Stimulated activated CD4-positive, alpha-beta T cell treated with anti-CD3 and anti-CD28 coated beads, Interleukin-1b, Interleukin-23, amount 100 ng/mL, for 24 hours (primary cell): ENCODE measurements around the gene LRRFIP1.

Source experiments
- DNase-seq, 4 experiments: peaks; one replicate each; pipeline ENCODE4 v3.0.0-alpha.2; 2020; ENCODE audit warnings: low read depth in 4 of 4, low spot score in 1 of 4

LRRFIP1 gene

GRCh38 chr2:237616734-237617586, 10.4 kb upstream of the LRRFIP1 start:
- no peak for DNase-seq

- DNase-seq: no peak
Measured at GRCh38 chr2:237617587-237617982, 9.8 kb upstream of the LRRFIP1 start.

- DNase-seq: no peak
Measured at GRCh38 chr2:237618449-237618848, 8.9 kb upstream of the LRRFIP1 start.

GRCh38 chr2:237623428-237624403, 3.7 kb upstream of the LRRFIP1 start:
- no peak for DNase-seq

- no peak for DNase-seq
Measured at GRCh38 chr2:237624565-237624964, 2.8 kb upstream of the LRRFIP1 start.

- no peak for DNase-seq
Measured at GRCh38 chr2:237625216-237625705, 2.1 kb upstream of the LRRFIP1 start.

- no peak for DNase-seq
Measured at GRCh38 chr2:237625777-237626176, 1.6 kb upstream of the LRRFIP1 start.

- DNase-seq: no peak
Measured at GRCh38 chr2:237626813-237627440, 460 bp upstream of the LRRFIP1 start.

GRCh38 chr2:237628247-237629187, 1.1 kb downstream of the LRRFIP1 start:
- DNase-seq: no peak

GRCh38 chr2:237629188-237629534, 1.8 kb downstream of the LRRFIP1 start:
- DNase-seq: no peak

- DNase-seq: no peak
Measured at GRCh38 chr2:237629739-237630138, 2.4 kb downstream of the LRRFIP1 start.

- DNase-seq: no peak
Measured at GRCh38 chr2:237630216-237631000, 3.0 kb downstream of the LRRFIP1 start.

- DNase-seq: no peak
Measured at GRCh38 chr2:237631007-237631785, 3.8 kb downstream of the LRRFIP1 start.

GRCh38 chr2:237631801-237632585, 4.6 kb downstream of the LRRFIP1 start:
- no peak for DNase-seq

- no peak for DNase-seq
Measured at GRCh38 chr2:237633061-237633561, 5.7 kb downstream of the LRRFIP1 start.

GRCh38 chr2:237636578-237636977, 9.2 kb downstream of the LRRFIP1 start:
- no peak for DNase-seq

GRCh38 chr2:237637429-237638135, 10.2 kb downstream of the LRRFIP1 start:
- no peak for DNase-seq
